PFSK-1 (cell line): ENCODE data around the gene VKORC1L1.

ENCODE experiments used
- FOXP2 ChIP-seq: optimal IDR thresholded peaks from 2 replicates; pipeline ENCODE3; 2011; ENCODE audit warnings: borderline replicate concordance, control low read depth, inconsistent platforms; ENCODE audit not compliant: insufficient read depth; ENCODE audit errors: extremely low read length, extremely low read depth
- POLR2AphosphoS5 ChIP-seq: IDR thresholded peaks from 2 replicates; pipeline ENCODE4 v1.6.1; 2012; ENCODE audit warnings: low read depth, mild to moderate bottlenecking, control low read depth, low read length, moderate library complexity
- SIN3A ChIP-seq: IDR thresholded peaks from 2 replicates; pipeline ENCODE4 v1.6.1; 2012; ENCODE audit warnings: mild to moderate bottlenecking, low read length, moderate library complexity, borderline replicate concordance; ENCODE audit not compliant: insufficient read depth
- TAF1 ChIP-seq: IDR thresholded peaks from 2 replicates; pipeline ENCODE4 v1.6.1; 2012; ENCODE audit warnings: low read length, control low read depth, borderline replicate concordance; ENCODE audit not compliant: insufficient read depth
- TF ChIP-seq, protein P1 (sequence below), 2 experiments: IDR thresholded peaks; 2 replicates each; pipeline versions ENCODE4 v1.6.1 to v1.8.0; 2011 to 2012; ENCODE audit warnings: low read depth in 2 of 2, low read length in 2 of 2, control low read depth in 1 of 2, inconsistent platforms in 1 of 2, mild to moderate bottlenecking in 1 of 2, moderate library complexity in 1 of 2; ENCODE audit not compliant: insufficient read depth in 1 of 2

The VKORC1L1 gene

DNA sequence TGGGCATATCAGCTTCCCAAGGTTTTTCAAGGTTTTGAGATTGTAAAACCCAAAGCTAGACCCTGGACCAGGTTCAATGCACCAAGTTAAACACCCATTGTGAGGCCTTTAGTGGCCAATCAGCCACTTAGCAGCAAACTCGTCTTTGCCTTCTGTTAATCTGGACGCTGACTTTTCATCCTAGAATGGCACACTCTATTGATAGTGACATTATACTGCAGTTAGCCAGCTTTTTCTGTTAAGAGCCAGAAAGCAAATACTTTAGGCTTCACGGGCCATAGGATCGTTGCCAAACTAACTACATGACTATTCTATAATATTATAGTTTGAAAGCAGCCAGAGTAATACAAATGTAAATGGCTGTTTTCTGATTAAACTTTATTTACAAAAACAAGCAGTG lies 51.3 kb downstream of the VKORC1L1 start:
- TF ChIP-seq, protein P1, sequence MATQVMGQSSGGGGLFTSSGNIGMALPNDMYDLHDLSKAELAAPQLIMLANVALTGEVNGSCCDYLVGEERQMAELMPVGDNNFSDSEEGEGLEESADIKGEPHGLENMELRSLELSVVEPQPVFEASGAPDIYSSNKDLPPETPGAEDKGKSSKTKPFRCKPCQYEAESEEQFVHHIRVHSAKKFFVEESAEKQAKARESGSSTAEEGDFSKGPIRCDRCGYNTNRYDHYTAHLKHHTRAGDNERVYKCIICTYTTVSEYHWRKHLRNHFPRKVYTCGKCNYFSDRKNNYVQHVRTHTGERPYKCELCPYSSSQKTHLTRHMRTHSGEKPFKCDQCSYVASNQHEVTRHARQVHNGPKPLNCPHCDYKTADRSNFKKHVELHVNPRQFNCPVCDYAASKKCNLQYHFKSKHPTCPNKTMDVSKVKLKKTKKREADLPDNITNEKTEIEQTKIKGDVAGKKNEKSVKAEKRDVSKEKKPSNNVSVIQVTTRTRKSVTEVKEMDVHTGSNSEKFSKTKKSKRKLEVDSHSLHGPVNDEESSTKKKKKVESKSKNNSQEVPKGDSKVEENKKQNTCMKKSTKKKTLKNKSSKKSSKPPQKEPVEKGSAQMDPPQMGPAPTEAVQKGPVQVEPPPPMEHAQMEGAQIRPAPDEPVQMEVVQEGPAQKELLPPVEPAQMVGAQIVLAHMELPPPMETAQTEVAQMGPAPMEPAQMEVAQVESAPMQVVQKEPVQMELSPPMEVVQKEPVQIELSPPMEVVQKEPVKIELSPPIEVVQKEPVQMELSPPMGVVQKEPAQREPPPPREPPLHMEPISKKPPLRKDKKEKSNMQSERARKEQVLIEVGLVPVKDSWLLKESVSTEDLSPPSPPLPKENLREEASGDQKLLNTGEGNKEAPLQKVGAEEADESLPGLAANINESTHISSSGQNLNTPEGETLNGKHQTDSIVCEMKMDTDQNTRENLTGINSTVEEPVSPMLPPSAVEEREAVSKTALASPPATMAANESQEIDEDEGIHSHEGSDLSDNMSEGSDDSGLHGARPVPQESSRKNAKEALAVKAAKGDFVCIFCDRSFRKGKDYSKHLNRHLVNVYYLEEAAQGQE (IDR thresholded peaks at IDR 0.05; ENCODE audit: insufficient read depth in 1 of 2, low read depth in 2 of 2, low read length in 2 of 2), result no peak
- TF ChIP-seq SIN3A (no peak), TAF1 (no peak), POLR2AphosphoS5 (no peak), FOXP2 (no peak)

DNA sequence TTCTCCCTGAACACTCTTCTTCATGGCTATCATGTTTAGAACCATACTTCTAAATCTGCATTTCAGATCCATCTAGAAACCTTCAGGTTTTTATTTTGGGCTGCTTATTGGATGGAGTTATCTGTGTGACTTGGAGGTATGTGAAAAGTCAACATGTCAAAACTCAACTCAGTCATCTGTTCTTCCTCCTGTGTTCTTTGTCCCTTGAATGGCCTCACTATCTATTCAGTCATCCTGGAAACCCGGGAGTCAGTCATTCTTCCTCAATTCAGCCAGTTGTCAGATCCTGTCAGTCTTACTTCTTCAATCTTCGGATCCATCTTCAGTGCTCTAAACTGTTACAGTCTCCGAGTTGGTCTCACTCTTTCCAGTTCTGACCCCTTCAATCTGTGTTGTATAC lies 52.2 kb downstream of the VKORC1L1 start:
- no peak for TF ChIP-seq POLR2AphosphoS5
- TF ChIP-seq SIN3A, result no peak
- TF ChIP-seq, protein P1 (IDR thresholded peaks at IDR 0.05; ENCODE audit: insufficient read depth in 1 of 2, low read depth in 2 of 2, low read length in 2 of 2), result no peak
- TF ChIP-seq TAF1, result no peak
- TF ChIP-seq FOXP2, result no peak

DNA sequence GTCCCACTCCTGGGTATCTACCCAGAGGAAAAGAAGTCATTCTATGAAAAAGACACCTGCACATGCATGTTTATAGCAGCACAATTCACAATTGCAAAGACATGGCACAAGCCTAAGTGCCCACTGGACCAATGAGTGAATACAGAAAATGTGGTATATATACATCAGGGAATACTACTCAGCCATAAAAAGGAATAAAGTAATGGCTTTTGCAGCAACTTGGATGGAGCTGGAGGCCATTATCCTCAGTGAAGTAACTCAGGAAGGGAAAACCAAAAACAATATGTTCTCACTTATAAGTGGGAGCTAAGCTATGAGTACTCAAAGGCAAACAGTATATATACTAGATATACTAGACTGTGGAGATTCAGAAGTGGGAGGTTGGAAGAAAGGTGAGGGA lies 53.7 kb downstream of the VKORC1L1 start:
- TF ChIP-seq, protein P1 (IDR thresholded peaks at IDR 0.05; ENCODE audit: insufficient read depth in 1 of 2, low read depth in 2 of 2, low read length in 2 of 2), result no peak
- TF ChIP-seq SIN3A (no peak), POLR2AphosphoS5 (no peak), FOXP2 (no peak), TAF1 (no peak)

DNA sequence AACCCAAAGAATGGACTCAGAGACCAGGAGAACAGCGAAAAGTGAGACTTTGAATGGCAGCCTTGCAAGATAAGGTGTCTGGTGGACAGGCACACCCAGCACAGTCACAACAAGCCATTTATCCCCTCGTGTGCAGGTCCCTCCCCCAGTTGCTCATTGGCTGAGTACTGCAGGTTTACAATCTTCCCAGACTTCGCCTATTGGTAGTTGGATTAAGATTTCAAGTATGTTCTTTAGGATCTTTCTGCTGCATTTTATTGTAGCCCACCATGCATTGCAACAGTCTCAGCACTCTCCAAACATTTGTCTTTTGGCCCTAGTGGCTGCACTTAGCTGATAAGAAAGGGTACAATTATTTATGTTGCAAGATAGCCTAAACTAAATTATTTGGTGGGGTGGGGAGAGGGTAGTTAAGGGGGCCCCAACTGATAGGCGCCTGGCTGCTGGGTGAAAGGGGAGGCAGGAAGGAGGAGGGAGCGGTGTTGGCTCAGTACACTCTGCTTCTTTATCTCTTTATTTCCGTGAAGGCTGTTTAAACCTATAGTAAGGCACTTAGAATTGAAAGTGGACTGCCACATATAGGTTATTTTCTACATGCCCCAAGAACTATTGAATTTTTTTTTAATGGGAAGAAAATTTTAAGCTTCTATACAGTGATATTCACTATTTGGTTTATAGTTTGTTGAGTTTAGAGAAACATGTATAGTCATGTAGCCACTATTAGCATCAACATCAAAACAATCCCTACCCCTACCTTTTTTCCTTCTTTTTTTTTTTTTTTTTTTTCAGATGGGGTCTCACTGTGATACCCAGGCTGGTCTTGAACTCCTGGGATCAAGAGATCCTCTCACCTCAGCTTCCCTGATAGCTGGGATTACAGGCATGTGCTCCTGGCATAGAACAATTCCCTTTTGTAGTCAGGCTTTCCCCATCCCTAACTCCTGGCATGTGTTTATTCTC lies 54.9 kb downstream of the VKORC1L1 start:
- TF ChIP-seq POLR2AphosphoS5 (no peak), TAF1 (no peak)

DNA sequence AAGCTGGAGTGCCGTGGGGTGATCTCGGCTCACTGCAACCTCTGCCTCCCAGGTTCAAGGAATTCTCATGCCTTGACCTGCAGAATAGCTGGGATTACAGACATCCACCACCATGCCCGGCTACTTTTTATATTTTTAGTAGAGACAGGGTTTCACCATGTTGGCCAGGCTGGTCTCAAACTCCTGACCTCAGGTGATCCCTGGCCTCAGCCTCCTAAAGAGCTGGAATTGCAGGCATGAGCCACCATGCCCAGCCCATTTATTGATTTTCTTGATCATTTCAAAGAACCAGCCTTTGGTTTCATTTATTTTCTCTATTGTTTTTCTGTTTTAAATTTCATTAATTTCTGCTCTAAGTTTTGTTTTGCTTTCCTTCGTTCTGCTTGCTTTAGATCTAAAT lies 58.8 kb downstream of the VKORC1L1 start:
- TF ChIP-seq, protein P1 (IDR thresholded peaks at IDR 0.05; ENCODE audit: insufficient read depth in 1 of 2, low read depth in 2 of 2, low read length in 2 of 2), result no peak
- no peak for TF ChIP-seq TAF1
- no peak for TF ChIP-seq POLR2AphosphoS5
- TF ChIP-seq SIN3A, result no peak
- no peak for TF ChIP-seq FOXP2
